Esophagus mucosa (tissue), 1 donor: ENCODE results near the gene SLC7A8. TPM values are rescaled to one million over a fixed set of nuclear protein-coding genes. Genes with fewer than 3 reads are reported as not detected.
A peak's percentile ranks its signal among the peaks of the same experiment; 100 is the strongest.

Experiments used
- ATAC-seq: fragments of 200-7000 bp; cut with Tn5 transposase; one replicate; pipeline ENCODE4 v1.9.1; 2020
- total RNA-seq: library from RNA; stranded (reverse); gene quantifications from one replicate; pipeline ENCODE4 v1.2.4, GENCODE V29; 2023
- donor health status: DM: yes; HTN: yes; CAD: no.

Gene SLC7A8
- total RNA-seq, 1 donor from 2014 or later, result 51.1 TPM

- ATAC-seq, result no peak
Measured at GRCh38 chr14:23093991-23094665, 89.3 kb downstream of the SLC7A8 start.

GRCh38 chr14:23093526-23093925 lies 89.9 kb downstream of the SLC7A8 start:
- no peak for ATAC-seq

GRCh38 chr14:23093104-23093503 lies 90.4 kb downstream of the SLC7A8 start:
- ATAC-seq, result no peak

GRCh38 chr14:23091294-23092225 lies 91.9 kb downstream of the SLC7A8 start:
- ATAC-seq, result no peak

GRCh38 chr14:23090254-23090636 lies 93.2 kb downstream of the SLC7A8 start:
- no peak for ATAC-seq

GRCh38 chr14:23089498-23090253 lies 93.8 kb downstream of the SLC7A8 start:
- ATAC-seq, result no peak

- no peak for ATAC-seq
Measured at GRCh38 chr14:23086565-23086964, 96.9 kb downstream of the SLC7A8 start.

GRCh38 chr14:23085458-23085857 lies 98.0 kb downstream of the SLC7A8 start:
- no peak for ATAC-seq

- no peak for ATAC-seq
Measured at GRCh38 chr14:23080474-23080873, 103.0 kb downstream of the SLC7A8 start.

GRCh38 chr14:23079716-23080115 lies 103.7 kb downstream of the SLC7A8 start:
- no peak for ATAC-seq

GRCh38 chr14:23078692-23079116 lies 104.8 kb downstream of the SLC7A8 start:
- peak; percentile 97 for ATAC-seq

GRCh38 chr14:23077962-23078361 lies 105.5 kb downstream of the SLC7A8 start:
- ATAC-seq, result no peak

- ATAC-seq, result no peak
Measured at GRCh38 chr14:23076785-23077408, 106.6 kb downstream of the SLC7A8 start.

Other genes starting within 250 kb of the SLC7A8 start
- 32.9 TPM for gene HAUS4, start 226.6 kb downstream of the SLC7A8 start, total RNA-seq
- 26.6 TPM for gene AJUBA, start 201.1 kb downstream of the SLC7A8 start, total RNA-seq
- gene C14orf93, start 173.5 kb downstream of the SLC7A8 start, total RNA-seq, result 4.6 TPM
- gene PSMB5, start 148.8 kb downstream of the SLC7A8 start, total RNA-seq, result 105 TPM
- not detected for gene PSMB11, start 141.4 kb downstream of the SLC7A8 start, total RNA-seq
- gene CDH24, start 126.1 kb downstream of the SLC7A8 start, total RNA-seq, result 3.4 TPM
- gene ACIN1, start 88.5 kb downstream of the SLC7A8 start, total RNA-seq, result 82.5 TPM
- gene C14orf119, start 88.2 kb downstream of the SLC7A8 start, total RNA-seq, result 34.7 TPM
- gene CIROP, start 78.7 kb downstream of the SLC7A8 start, total RNA-seq, result not detected
- gene CEBPE, start 64.4 kb downstream of the SLC7A8 start, total RNA-seq, result not detected
- gene RNF212B, start 54.3 kb upstream of the SLC7A8 start, total RNA-seq, result not detected
- 9.6 TPM for gene HOMEZ, start 102.5 kb upstream of the SLC7A8 start, total RNA-seq
- gene PPP1R3E, start 119.2 kb upstream of the SLC7A8 start, total RNA-seq, result 5.1 TPM
- gene BCL2L2, start 123.2 kb upstream of the SLC7A8 start, total RNA-seq, result 29.1 TPM
- 77.7 TPM for gene PABPN1, start 137.8 kb upstream of the SLC7A8 start, total RNA-seq
- gene SLC22A17, start 169.2 kb upstream of the SLC7A8 start, total RNA-seq, result 2.0 TPM
- gene EFS, start 181.5 kb upstream of the SLC7A8 start, total RNA-seq, result 27.6 TPM
- not detected for gene IL25, start 189.1 kb upstream of the SLC7A8 start, total RNA-seq
- gene CMTM5, start 193.4 kb upstream of the SLC7A8 start, total RNA-seq, result not detected
- not detected for gene MYH6, start 224.6 kb upstream of the SLC7A8 start, total RNA-seq